Caco-2 (cell line): ENCODE results near the gene RAC2. TPM values are rescaled to one million over a fixed set of nuclear protein-coding genes. Genes with fewer than 3 reads are reported as not detected.
A peak's percentile ranks its signal among the peaks of the same experiment; 100 is the strongest.

Experiments used
- BruUV-seq: library from RNA; stranded (reverse); fragments of 400-500 nt; replicated peaks from 2 replicates; lab custom pipeline; 2021; lab: Mats Ljungman, UMichigan
- CTCF ChIA-PET: fragments of 300-600 bp; sonication (Branson Sonifier 250); formaldehyde crosslinking; loops from one replicate; lab custom pipeline; 2022; ENCODE audit warnings: antibody characterized with exemption; lab: Charles Lee
- POLR2A ChIA-PET: fragments of 300-600 bp; sonication (Branson Sonifier 250); formaldehyde crosslinking; loops from one replicate; lab custom pipeline; 2022; ENCODE audit warnings: antibody characterized with exemption; lab: Charles Lee
- DNase-seq, 2 experiments: peaks; one replicate each; pipeline versions ENCODE4 v3.0.0 to v3.0.0-alpha.2; 2020 to 2022
- H3K27me3 ChIP-seq: replicated peaks from 2 replicates; pipeline ENCODE4 v1.6.0; 2011; ENCODE audit warnings: low read length; ENCODE audit not compliant: control insufficient read depth, insufficient read depth
- H3K36me3 ChIP-seq: 2 replicates; pipeline ENCODE4 v1.5.1; 2011; ENCODE audit warnings: low read length; ENCODE audit not compliant: control insufficient read depth, insufficient read depth
- H3K4me1 ChIP-seq: fragments of 250-450 bp; sonication (Bioruptor Pico); 2 replicates; pipeline ENCODE4 v1.5.1; 2020; ENCODE audit warnings: mild to moderate bottlenecking
- H3K4me3 ChIP-seq: 2 replicates; pipeline ENCODE4 v1.5.1; 2011; ENCODE audit warnings: low read depth, mild to moderate bottlenecking, control low read depth, low read length
- H3K9me3 ChIP-seq: fragments of 250-450 bp; sonication (Bioruptor Pico); 2 replicates; pipeline ENCODE4 v1.5.1; 2020; ENCODE audit warnings: mild to moderate bottlenecking, moderate library complexity
- H3K27ac Mint-ChIP-seq: one replicate; pipeline ENCODE4 v1.8.0; 2022; ENCODE audit warnings: mixed read lengths; ENCODE audit not compliant: unreplicated experiment
- H3K27me3 Mint-ChIP-seq: one replicate; pipeline ENCODE4 v1.8.0; 2022; ENCODE audit warnings: mixed read lengths; ENCODE audit not compliant: insufficient read depth, unreplicated experiment
- H3K36me3 Mint-ChIP-seq: one replicate; pipeline ENCODE4 v1.8.0; 2022; ENCODE audit warnings: mild to moderate bottlenecking, mixed read lengths; ENCODE audit not compliant: insufficient read depth, unreplicated experiment
- H3K4me1 Mint-ChIP-seq: one replicate; pipeline ENCODE4 v1.8.0; 2022; ENCODE audit warnings: low read depth, mixed read lengths; ENCODE audit not compliant: unreplicated experiment
- H3K4me3 Mint-ChIP-seq: one replicate; pipeline ENCODE4 v1.8.0; 2022; ENCODE audit warnings: mild to moderate bottlenecking, moderate library complexity, mixed read lengths; ENCODE audit not compliant: unreplicated experiment
- H3K9me3 Mint-ChIP-seq: one replicate; pipeline ENCODE4 v1.8.0; 2022; ENCODE audit warnings: mixed read lengths; ENCODE audit not compliant: unreplicated experiment
- CTCF ChIP-seq, 2 experiments: fragments of 200-600 bp in 1 of 2; IDR thresholded peaks; 1 replicate in 1 of 2; 2 replicates in 1 of 2; pipeline versions ENCODE4 v1.5.1 to v1.8.0; 2011 to 2022; ENCODE audit warnings: antibody characterized with exemption in 1 of 2, control low read depth in 1 of 2, inconsistent platforms in 1 of 2, low read depth in 1 of 2, low read length in 1 of 2, mild to moderate bottlenecking in 1 of 2, moderate library complexity in 1 of 2; ENCODE audit not compliant: insufficient read depth in 1 of 2, severe bottlenecking in 1 of 2, unreplicated experiment in 1 of 2
- intact Hi-C: fragments of 100-400 bp; cut with micrococcal nuclease; formaldehyde crosslinking; loops from one replicate; pipeline ENCODE4 v1.10.0; 2022; ENCODE audit not compliant: unreplicated experiment
- total RNA-seq: library from RNA; stranded (reverse); gene quantifications from 2 replicates; pipeline ENCODE4 v1.2.3, GENCODE V29; 2022

RAC2 gene
- total RNA-seq, 1 experiment from 2014 or later = 0.25 TPM

GRCh38 chr22:37184816-37185541, 59.1 kb downstream of the RAC2 start:
- H3K36me3 Mint-ChIP-seq = peaks cover 24% of the 10 kb centered on the region
- no peak for DNase-seq
- Histone ChIP-seq H3K9me3 (no peaks in the 10 kb centered on the region), H3K36me3 (no peaks in the 10 kb centered on the region), H3K4me3 (no peak overlapping the region), H3K4me1 (peaks cover 31% of the 10 kb centered on the region), H3K27me3 (no peaks in the 10 kb centered on the region)
- CTCF ChIA-PET = no interaction called here
- no peaks in the 10 kb centered on the region for H3K27me3 Mint-ChIP-seq
- no TSS peak for BruUV-seq
- TF ChIP-seq CTCF (IDR thresholded peaks at IDR 0.05; ENCODE audit: insufficient read depth in 1 of 2, low read depth in 1 of 2, low read length in 1 of 2, severe bottlenecking in 1 of 2, unreplicated experiment in 1 of 2) = no peak
- peaks cover 33% of the 10 kb centered on the region for H3K4me1 Mint-ChIP-seq
- no peaks in the 10 kb centered on the region for H3K9me3 Mint-ChIP-seq
- POLR2A ChIA-PET = interaction anchor here (0.5 kb wide), 1 partner anchor 68 kb away, joined by 3 read pairs; no protein-coding TSS in a partner anchor
- no peak overlapping the region for H3K4me3 Mint-ChIP-seq
- no peak overlapping the region for H3K27ac Mint-ChIP-seq
- intact Hi-C loops = no loop called here

- Histone ChIP-seq H3K36me3 (no peaks in the 10 kb centered on the region), H3K9me3 (no peaks in the 10 kb centered on the region), H3K27me3 (no peaks in the 10 kb centered on the region), H3K4me3 (no peak overlapping the region), H3K4me1 (peaks cover 25% of the 10 kb centered on the region)
- POLR2A ChIA-PET = interaction anchor here (0.5 kb wide), 1 partner anchor 69 kb away, joined by 3 read pairs; no protein-coding TSS in a partner anchor
- no peak overlapping the region for H3K27ac Mint-ChIP-seq
- no TSS peak for BruUV-seq
- peaks cover 24% of the 10 kb centered on the region for H3K36me3 Mint-ChIP-seq
- peaks cover 29% of the 10 kb centered on the region for H3K4me1 Mint-ChIP-seq
- no peaks in the 10 kb centered on the region for H3K9me3 Mint-ChIP-seq
- no peaks in the 10 kb centered on the region for H3K27me3 Mint-ChIP-seq
- no peak overlapping the region for H3K4me3 Mint-ChIP-seq
- intact Hi-C loops = no loop called here
- DNase-seq = no peak
- CTCF ChIA-PET = no interaction called here
- TF ChIP-seq CTCF (IDR thresholded peaks at IDR 0.05; ENCODE audit: insufficient read depth in 1 of 2, low read depth in 1 of 2, low read length in 1 of 2, severe bottlenecking in 1 of 2, unreplicated experiment in 1 of 2) = no peak
These were observed 59.7 kb downstream of the RAC2 start for GRCh38 chr22:37184380-37184755.

- H3K4me3 Mint-ChIP-seq = no peak overlapping the region
- H3K27me3 Mint-ChIP-seq = no peaks in the 10 kb centered on the region
- ChIA-PET POLR2A (no interaction called here), CTCF (interaction anchor here (0.6 kb wide), 1 partner anchor 16 kb away, joined by 4 read pairs; no protein-coding TSS in a partner anchor)
- Histone ChIP-seq H3K9me3 (no peaks in the 10 kb centered on the region), H3K27me3 (no peaks in the 10 kb centered on the region), H3K36me3 (no peaks in the 10 kb centered on the region), H3K4me1 (peaks cover 21% of the 10 kb centered on the region), H3K4me3 (no peak overlapping the region)
- H3K9me3 Mint-ChIP-seq = no peaks in the 10 kb centered on the region
- intact Hi-C loops = no loop called here
- H3K36me3 Mint-ChIP-seq = peaks cover 24% of the 10 kb centered on the region
- TF ChIP-seq CTCF (IDR thresholded peaks at IDR 0.05; ENCODE audit: insufficient read depth in 1 of 2, low read depth in 1 of 2, low read length in 1 of 2, severe bottlenecking in 1 of 2, unreplicated experiment in 1 of 2) = peak in 1 of 2 experiments; percentile 0
- DNase-seq = no peak
- H3K27ac Mint-ChIP-seq = no peak overlapping the region
- peaks cover 22% of the 10 kb centered on the region for H3K4me1 Mint-ChIP-seq
- BruUV-seq = no TSS peak
These were observed 60.4 kb downstream of the RAC2 start for GRCh38 chr22:37183432-37184379.
